ENCODE data around the gene NFIC.
"Not testable (repeated sequence)": the region's sequence is repeated elsewhere in the genome, so short reads cannot be mapped to it uniquely, and the experiment has no call there.

Gene NFIC

DNA sequence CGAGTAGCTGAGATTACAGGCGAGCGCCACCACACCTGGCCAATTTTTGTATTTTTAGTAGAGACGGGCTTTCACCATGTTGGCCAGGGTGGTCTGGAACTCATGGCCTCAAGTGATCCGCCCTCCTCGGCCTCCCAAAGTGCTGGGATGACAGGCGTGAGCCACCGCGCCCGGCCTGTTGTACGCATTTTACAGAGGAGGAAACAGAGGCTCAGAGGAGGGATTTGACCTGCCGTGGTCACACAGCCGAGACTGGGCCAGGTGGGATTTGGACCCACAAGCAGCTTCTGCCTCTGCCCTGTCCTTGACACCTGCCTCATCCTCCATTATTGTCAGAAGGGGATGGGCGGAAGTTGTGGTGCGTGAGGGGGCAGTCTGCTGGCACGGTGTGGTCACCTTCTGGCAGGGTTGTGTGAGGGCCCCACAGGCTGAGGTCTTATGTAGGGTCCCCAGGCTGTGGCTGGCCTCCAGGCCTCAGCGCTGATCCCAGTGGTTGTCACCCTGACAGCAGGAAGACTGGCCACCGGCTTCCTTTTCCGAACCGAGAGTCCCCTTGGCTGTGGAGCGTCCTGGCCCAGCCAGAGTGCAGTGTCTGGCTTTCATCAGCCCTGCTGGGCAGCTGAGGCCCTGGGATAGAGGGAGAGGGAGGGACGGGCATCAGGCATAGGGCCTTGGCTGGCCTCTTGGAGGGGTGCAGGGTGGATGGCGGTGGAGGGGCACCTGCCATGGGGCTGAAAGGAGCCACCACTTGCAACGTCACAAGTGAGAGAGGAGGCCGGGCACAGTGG, 20.3 kb downstream of the NFIC start:
- peaks cover 4% of the 10 kb centered on the region for H3K4me1 Mint-ChIP-seq (ENCODE audit: low read depth)
- H3K27ac Mint-ChIP-seq, result no peak overlapping the region
- H3K9me3 Mint-ChIP-seq, result no peaks in the 10 kb centered on the region
- no peaks in the 10 kb centered on the region for H3K36me3 Mint-ChIP-seq (ENCODE audit: low read depth)
- no peaks in the 10 kb centered on the region for H3K27me3 Mint-ChIP-seq (ENCODE audit: low read depth)
- no peak overlapping the region for H3K4me3 Mint-ChIP-seq

DNA sequence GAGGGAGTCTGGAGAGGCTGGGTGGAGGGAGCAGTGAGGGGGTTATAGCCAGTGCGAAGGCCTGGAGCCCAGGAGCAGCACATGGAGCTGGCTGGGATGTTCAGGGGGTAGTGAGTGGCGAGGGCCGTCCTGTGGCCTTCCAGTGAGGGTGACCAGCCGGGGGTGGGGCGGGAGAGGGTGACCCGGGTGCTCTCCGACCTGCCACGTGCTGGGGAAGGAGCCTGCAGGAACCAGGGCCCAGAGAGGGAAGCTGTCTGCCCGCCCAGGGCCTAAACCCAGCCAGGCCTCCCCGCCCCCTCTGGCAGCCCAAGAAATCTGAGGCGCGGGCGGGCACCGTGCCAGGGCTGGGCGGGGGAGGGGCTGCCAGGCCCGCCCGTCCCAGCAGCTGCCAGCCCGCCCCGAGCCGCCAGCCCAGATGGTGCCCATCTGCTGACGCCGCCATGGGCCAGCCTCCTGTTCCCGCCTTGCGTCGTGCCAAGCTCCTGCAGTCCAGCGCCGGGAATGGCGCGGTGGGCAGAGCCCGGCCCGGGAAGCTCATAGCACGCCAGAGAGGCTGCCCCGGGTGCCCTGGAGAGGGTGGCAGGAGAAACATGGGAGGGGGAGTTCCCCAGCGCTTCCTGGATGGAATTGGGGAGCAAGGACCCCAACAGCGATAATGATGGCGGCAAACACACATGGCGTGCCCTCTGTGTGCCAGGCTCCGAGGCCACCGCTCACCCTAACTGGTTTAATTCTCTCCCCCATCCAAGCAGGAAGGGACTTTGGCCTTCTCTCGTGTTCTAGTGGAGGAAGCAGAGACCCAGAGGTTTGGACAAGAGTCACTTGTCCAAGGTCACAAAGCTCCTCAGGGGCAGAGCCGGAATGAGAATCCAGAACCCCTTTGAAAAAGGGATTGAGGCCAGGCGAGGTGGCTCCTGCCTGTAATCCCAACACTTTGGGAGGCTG, 21.5 kb downstream of the NFIC start:
- H3K4me1 Mint-ChIP-seq (ENCODE audit: low read depth), result peaks cover 4% of the 10 kb centered on the region
- H3K9me3 Mint-ChIP-seq, result no peaks in the 10 kb centered on the region
- H3K27me3 Mint-ChIP-seq (ENCODE audit: low read depth), result no peaks in the 10 kb centered on the region
- no peak overlapping the region for H3K27ac Mint-ChIP-seq
- no peak overlapping the region for H3K4me3 Mint-ChIP-seq
- no peaks in the 10 kb centered on the region for H3K36me3 Mint-ChIP-seq (ENCODE audit: low read depth)

DNA sequence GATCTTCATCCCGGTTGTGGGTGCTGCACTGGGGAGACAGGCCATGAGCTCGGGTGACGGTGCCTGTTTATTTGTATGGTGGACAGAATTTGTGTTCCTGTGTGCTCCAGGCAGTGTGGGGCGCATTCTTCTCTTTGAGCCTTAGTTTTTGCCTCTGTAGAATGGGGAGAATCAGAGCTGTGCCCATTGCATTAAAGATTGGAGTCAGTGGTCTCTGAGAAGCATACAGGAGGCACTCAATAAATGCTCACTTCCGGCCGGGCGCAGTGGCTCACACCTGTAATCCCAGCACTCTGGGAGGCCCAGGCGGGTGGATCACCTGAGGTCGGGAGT, 23.0 kb downstream of the NFIC start:
- Mint-ChIP-seq H3K27me3 (ENCODE audit: low read depth) (no peaks in the 10 kb centered on the region), H3K4me1 (ENCODE audit: low read depth) (peaks cover 4% of the 10 kb centered on the region), H3K4me3 (no peak overlapping the region), H3K9me3 (no peaks in the 10 kb centered on the region), H3K27ac (no peak overlapping the region), H3K36me3 (ENCODE audit: low read depth) (no peaks in the 10 kb centered on the region)

DNA sequence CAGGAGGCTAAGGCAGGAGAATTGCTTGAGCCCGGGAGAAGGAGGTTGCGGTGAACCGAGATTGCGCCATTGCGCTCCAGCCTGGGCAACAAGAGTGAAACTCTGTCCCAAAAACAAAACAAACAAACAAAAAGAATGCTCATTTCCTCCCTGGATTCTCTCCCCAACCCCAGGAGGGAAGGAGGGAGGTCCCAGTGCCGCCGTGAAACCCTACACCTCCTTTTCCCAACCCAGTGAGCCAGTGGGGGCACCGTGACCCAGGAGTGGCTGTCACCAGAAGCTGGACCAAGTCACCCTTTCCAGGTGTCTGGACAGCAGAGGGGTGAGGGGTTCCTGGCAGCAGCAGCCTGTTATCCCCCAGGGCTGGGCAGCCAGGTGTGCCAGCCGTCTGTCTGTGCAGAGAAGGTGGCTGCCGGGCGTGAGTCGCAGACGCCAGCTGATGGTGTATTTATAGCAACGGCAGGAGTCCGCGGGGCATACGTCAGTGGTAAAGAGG, 23.5 kb downstream of the NFIC start:
- no peak overlapping the region for H3K27ac Mint-ChIP-seq

DNA sequence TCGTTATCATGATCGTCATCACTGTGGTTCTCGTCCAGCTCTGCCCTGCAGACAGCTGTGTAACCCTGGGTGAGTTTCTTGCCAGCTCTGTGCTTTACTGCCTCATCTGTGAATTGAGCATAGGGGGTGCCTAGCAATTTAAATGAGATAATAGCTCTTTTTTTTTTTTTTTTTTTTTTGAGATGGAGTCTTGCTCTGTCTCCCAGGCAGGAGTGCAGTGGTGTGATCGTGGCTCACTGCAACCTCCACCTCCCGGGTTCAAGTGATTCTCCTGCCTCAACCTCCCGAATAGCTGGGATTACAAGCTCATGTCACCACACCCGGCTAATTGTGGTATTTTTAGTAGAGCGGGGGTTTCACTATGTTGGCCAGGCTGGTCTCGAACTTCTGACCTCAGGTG, 25.5 kb downstream of the NFIC start:
- not testable (repeated sequence) for H3K36me3 Mint-ChIP-seq (ENCODE audit: low read depth); H3K4me1 Mint-ChIP-seq (ENCODE audit: low read depth); H3K9me3 Mint-ChIP-seq; H3K27me3 Mint-ChIP-seq (ENCODE audit: low read depth); H3K4me3 Mint-ChIP-seq; H3K27ac Mint-ChIP-seq

More for the DNA sequence above, 23.5 kb downstream of the NFIC start:
- H3K4me1 Mint-ChIP-seq (ENCODE audit: low read depth), result peaks cover 4% of the 10 kb centered on the region
- no peak overlapping the region for H3K4me3 Mint-ChIP-seq
- no peaks in the 10 kb centered on the region for H3K27me3 Mint-ChIP-seq (ENCODE audit: low read depth)
- no peaks in the 10 kb centered on the region for H3K9me3 Mint-ChIP-seq
- H3K36me3 Mint-ChIP-seq (ENCODE audit: low read depth), result no peaks in the 10 kb centered on the region

DNA sequence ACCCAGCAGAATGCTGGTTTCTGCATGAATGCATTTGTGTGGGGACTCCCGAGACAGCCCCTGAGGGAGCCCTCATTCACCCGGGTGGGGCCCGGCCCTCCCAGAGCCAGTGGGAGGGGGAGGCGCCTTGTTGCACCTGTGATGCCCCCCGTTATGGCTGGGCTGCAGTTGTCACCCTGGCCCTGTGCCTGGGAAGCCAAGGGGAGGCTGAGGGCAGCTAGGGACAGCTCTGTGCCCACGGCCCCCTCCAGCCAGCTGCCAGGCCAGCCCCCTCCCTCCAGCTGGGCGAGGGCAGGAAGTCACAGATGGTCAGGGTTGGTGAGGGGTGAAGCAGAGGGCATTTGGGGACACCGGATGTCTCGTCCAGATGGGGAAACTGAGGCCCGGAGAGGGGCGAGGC, 26.1 kb downstream of the NFIC start:
- Mint-ChIP-seq H3K9me3 (no peaks in the 10 kb centered on the region), H3K4me3 (no peak overlapping the region), H3K27me3 (ENCODE audit: low read depth) (no peaks in the 10 kb centered on the region), H3K4me1 (ENCODE audit: low read depth) (peaks cover 4% of the 10 kb centered on the region), H3K27ac (no peak overlapping the region), H3K36me3 (ENCODE audit: low read depth) (no peaks in the 10 kb centered on the region)

DNA sequence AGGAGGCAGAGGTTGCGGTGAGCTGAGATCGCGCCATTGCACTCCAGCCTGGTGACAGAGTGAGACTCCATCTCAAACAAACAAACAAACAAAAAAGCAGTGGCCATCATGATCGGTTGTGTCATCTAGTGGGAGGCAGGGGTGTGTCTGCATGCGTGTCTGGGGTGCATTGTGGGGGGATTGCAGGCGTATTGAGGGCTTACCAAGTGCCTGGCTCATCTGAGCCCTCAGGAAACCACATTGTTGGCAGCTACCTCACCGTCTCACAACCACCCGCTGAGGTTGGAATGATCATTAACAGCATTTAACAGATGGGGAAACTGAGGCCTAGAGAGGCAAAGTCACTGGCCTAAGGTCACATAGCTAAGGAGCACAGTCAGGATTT, 30.5 kb downstream of the NFIC start:
- Mint-ChIP-seq H3K9me3 (no peaks in the 10 kb centered on the region), H3K4me3 (no peak overlapping the region), H3K4me1 (ENCODE audit: low read depth) (no peaks in the 10 kb centered on the region), H3K36me3 (ENCODE audit: low read depth) (no peaks in the 10 kb centered on the region), H3K27me3 (ENCODE audit: low read depth) (no peaks in the 10 kb centered on the region), H3K27ac (no peak overlapping the region)

DNA sequence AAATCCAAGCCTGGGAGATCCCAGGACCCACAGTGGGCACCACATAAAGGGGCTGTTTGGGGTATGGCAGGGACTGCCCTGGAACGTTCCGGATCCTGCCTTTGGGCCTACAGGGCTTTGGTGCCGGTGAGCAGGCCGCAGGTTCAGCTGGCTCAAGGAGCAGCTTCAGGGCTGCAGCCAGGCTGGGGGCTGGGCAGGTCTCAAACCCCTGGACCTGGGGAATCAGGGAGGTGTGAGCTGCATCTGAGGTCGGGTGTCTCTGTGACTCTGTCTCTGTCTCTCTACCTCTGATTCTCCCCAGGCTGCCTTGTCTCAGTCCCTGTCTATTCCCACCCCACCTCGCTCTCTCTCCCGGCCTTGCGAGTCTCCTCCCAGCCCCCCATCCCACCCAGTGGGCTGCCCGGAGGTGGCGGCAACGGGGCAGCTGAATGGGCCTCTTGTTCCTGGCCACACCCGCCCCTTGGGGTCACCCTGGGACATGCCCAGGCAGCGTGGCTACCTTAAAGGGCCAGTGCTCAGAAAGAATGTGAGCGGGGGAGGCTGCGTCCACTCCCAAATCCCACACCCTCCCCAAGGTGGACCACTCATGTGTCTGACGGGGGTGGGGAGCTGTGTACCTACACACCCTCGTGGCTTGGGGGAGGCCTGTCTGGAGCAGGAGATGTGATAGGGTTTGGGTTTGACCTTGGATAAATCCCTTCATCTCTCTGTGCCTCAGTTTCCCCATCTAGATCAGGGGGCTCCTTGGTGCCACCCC, 31.1 kb downstream of the NFIC start:
- H3K27ac Mint-ChIP-seq, result no peak overlapping the region
- H3K36me3 Mint-ChIP-seq (ENCODE audit: low read depth), result no peaks in the 10 kb centered on the region

DNA sequence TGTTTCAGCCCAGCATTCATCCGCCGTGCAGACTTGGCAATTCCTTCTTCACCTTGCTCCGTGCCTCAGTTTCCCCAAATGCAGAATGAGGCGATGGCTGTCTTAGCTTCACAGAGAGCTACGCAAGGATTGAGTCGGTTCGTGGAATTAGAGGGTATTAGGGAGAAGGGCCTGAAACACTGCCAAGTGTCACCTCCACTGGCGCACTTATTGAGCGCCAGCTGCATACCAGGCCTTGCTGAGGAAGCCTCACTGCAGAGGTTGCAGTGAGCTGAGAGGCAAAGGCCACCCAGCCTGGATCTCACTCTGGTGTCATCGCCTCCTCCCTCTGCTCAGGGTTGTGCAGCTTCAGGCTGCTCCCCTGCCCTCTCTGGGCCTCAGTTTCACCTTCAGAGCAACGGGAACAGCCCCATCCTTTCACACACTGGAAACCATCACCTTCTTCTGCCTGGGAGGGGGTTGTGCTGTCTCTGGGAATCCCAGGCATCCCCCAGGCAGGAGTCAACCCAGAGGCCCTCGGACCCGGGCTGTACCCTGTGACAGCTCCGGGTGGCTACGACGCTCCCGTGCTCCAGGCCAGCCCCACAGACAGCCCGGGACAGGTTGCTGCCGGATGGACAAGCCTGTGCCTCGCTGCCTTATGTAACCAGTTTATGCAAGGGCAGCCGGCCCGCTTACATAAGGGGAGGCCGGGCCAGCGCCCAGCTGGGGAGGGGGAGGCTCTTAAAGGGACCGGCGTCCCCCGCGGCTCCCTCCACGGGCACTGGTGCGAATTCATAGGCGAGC, 31.9 kb downstream of the NFIC start:
- no peak overlapping the region for H3K4me3 Mint-ChIP-seq

More for the DNA sequence above, 31.1 kb downstream of the NFIC start:
- H3K4me3 Mint-ChIP-seq, result no peak overlapping the region
- H3K9me3 Mint-ChIP-seq, result no peaks in the 10 kb centered on the region
- H3K4me1 Mint-ChIP-seq (ENCODE audit: low read depth), result no peaks in the 10 kb centered on the region
- H3K27me3 Mint-ChIP-seq (ENCODE audit: low read depth), result no peaks in the 10 kb centered on the region

DNA sequence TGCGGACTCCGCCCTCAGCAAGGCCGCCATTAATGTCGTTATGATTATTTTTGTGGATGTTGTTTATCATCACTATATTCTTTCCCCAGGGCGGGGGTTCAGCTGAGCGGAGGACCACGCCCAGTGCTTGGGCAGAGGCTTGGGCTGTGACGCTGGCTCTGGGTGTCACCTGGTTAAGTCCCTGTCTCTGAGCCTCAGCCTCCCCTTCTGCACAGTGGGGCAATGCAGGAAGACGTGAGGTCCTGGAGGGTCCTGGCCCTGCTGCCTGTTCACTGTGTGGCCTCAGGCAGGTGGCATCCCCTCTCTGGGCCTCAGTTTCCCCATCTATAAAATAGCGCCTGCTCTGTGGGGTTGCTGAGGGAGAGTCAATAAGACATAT, 32.5 kb downstream of the NFIC start:
- Mint-ChIP-seq H3K9me3 (no peaks in the 10 kb centered on the region), H3K4me1 (ENCODE audit: low read depth) (no peaks in the 10 kb centered on the region), H3K4me3 (no peak overlapping the region), H3K27me3 (ENCODE audit: low read depth) (no peaks in the 10 kb centered on the region), H3K27ac (no peak overlapping the region), H3K36me3 (ENCODE audit: low read depth) (no peaks in the 10 kb centered on the region)

More for the DNA sequence above, 31.9 kb downstream of the NFIC start:
- Mint-ChIP-seq H3K9me3 (no peaks in the 10 kb centered on the region), H3K4me1 (ENCODE audit: low read depth) (no peaks in the 10 kb centered on the region), H3K27me3 (ENCODE audit: low read depth) (no peaks in the 10 kb centered on the region), H3K27ac (no peak overlapping the region), H3K36me3 (ENCODE audit: low read depth) (no peaks in the 10 kb centered on the region)

DNA sequence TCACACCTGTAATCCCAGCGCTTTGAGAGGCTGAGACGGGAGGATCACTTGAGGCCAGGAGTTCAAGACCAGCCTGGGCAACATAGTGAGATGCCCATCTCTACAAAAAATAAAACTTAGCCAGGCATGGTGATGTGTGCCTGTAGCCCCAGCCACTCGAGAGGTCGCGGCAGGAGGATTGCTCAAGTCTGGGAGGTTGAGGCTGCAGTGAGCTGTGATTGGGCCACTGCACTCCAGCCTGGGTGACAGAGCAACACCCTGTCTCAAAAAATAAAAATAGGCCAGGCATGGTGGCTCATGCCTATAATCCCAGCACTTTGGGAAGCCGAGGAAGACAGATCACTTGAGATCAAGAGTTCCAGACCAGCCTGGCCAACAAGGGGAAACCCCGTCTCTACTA, 32.9 kb downstream of the NFIC start:
- H3K27ac Mint-ChIP-seq; H3K36me3 Mint-ChIP-seq (ENCODE audit: low read depth); H3K4me1 Mint-ChIP-seq (ENCODE audit: low read depth); H3K27me3 Mint-ChIP-seq (ENCODE audit: low read depth); H3K9me3 Mint-ChIP-seq; H3K4me3 Mint-ChIP-seq: not testable (repeated sequence)

DNA sequence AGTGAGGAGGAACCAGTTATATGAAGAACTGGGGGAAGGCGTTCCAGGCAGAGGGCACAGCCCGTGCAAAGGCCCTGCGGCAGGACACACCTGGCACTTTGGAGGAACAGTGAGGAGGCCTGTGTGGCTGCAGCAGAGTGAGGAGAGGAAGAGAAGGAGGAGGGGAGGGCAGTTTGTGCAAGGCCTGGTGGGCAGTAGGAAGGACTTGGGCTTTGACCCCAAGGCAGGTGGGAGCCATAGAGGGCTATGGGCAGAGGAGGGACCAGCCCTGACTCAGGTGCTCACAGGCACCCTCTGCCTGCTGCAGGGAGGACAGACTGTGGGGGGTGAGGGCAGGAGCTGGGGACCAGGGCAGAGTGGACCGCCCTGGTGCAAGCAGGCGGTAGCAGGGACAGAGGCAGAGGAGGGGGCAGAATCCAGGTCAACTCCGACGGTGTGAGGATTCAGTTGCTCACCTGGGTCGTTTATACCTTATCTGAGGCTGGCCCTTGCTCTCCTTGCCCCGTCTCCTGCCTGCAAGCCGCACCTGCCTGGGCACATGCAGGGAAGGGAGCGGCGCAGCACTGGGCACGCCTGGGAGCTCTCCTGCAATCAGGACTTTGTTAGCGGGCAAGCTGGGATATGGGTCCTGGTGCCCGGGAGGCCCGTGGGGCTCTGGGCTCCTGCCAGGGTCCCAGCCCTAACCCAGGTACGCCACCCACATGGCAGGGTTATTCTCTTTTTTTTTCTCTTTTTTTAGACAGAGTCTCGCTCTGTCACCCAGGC, 34.8 kb downstream of the NFIC start:
- no peaks in the 10 kb centered on the region for H3K4me1 Mint-ChIP-seq (ENCODE audit: low read depth)
- H3K27me3 Mint-ChIP-seq (ENCODE audit: low read depth), result no peaks in the 10 kb centered on the region
- H3K27ac Mint-ChIP-seq, result no peak overlapping the region
- no peak overlapping the region for H3K4me3 Mint-ChIP-seq
- H3K36me3 Mint-ChIP-seq (ENCODE audit: low read depth), result no peaks in the 10 kb centered on the region
- no peaks in the 10 kb centered on the region for H3K9me3 Mint-ChIP-seq

DNA sequence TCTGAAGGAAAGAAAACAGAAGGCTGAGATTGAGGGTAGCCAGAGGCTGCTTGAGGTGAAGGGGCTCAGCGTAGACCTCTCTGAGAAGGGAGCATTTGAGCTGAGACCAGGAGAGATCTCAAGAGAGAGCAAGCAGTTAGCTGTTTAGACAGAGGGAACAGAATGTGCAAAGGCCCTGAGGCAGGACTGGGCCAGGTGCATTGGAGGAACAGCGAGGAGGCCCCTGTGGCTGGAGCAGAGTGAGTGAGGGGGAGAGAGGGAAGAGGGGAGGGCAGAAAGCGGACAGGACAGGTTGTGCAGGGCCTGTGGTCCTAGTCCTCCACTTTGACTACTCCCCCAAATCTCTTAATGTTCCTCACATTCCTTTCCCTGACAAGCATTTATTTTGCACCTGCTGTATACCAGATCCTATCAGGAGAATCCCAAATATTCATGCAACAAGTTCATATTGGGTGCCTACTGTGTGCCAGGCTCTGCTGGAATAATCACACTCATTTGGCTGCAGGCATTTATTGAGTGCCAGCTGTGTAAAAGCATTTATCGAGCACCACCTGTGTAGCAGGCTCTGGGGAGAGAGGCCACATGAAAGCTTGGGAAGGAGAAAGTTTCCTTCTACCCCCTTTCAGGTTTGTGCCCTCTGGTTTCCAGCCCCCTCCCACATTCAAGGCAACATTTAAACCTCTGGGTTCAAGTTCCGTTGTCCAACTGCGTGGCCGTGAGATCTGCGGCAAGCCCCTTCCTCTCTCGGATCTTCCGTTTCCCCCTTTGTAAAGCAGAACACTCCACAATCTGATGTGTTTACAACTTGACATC, 36.5 kb downstream of the NFIC start:
- H3K27me3 Mint-ChIP-seq (ENCODE audit: low read depth), result no peaks in the 10 kb centered on the region
- H3K9me3 Mint-ChIP-seq, result no peaks in the 10 kb centered on the region
- H3K36me3 Mint-ChIP-seq (ENCODE audit: low read depth), result no peaks in the 10 kb centered on the region
- H3K27ac Mint-ChIP-seq, result no peak overlapping the region
- no peaks in the 10 kb centered on the region for H3K4me1 Mint-ChIP-seq (ENCODE audit: low read depth)
- H3K4me3 Mint-ChIP-seq, result no peak overlapping the region
